ENCODE measurements around the gene SPSB4.
"Not testable (repeated sequence)": the region's sequence is repeated elsewhere in the genome, so short reads cannot be mapped to it uniquely, and the experiment has no call there.

Gene SPSB4

DNA sequence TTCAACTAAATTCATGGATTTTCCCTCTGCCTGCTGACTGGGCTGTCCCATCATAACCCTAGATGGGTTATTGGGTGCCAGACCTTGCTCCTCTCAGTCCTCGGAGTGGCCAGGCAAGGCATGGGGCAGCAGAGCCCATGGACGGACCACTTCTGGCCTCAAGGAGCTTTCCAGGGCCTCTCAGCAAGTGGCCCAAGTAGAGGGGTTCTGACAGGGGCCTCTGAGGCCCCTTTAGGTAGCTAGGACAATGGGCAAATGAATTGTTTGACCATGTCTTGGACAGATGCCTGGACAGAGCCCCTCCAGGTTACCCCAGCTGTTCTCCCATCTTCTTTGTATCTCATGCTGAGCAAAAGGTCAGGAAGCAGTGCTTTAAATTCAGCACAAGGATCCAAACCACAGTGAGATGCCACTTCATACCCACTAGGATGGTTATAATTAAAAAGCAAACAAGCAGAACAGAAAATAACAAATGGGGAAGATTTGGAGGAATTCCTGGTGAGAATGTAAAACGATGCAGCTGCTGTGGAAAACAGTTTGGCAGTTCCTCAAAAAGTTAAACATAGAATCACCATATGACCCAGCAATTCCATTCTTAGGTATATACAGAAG is 61.6 kb downstream of the SPSB4 start:
- no peak overlapping the region for H2AFZ ChIP-seq
- TF ChIP-seq, protein P1, sequence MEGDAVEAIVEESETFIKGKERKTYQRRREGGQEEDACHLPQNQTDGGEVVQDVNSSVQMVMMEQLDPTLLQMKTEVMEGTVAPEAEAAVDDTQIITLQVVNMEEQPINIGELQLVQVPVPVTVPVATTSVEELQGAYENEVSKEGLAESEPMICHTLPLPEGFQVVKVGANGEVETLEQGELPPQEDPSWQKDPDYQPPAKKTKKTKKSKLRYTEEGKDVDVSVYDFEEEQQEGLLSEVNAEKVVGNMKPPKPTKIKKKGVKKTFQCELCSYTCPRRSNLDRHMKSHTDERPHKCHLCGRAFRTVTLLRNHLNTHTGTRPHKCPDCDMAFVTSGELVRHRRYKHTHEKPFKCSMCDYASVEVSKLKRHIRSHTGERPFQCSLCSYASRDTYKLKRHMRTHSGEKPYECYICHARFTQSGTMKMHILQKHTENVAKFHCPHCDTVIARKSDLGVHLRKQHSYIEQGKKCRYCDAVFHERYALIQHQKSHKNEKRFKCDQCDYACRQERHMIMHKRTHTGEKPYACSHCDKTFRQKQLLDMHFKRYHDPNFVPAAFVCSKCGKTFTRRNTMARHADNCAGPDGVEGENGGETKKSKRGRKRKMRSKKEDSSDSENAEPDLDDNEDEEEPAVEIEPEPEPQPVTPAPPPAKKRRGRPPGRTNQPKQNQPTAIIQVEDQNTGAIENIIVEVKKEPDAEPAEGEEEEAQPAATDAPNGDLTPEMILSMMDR (IDR thresholded peaks at IDR 0.05) = no peak
- no peaks in the 10 kb centered on the region for H3K27me3 ChIP-seq (ENCODE audit: control insufficient read depth, insufficient read depth, low read length)

DNA sequence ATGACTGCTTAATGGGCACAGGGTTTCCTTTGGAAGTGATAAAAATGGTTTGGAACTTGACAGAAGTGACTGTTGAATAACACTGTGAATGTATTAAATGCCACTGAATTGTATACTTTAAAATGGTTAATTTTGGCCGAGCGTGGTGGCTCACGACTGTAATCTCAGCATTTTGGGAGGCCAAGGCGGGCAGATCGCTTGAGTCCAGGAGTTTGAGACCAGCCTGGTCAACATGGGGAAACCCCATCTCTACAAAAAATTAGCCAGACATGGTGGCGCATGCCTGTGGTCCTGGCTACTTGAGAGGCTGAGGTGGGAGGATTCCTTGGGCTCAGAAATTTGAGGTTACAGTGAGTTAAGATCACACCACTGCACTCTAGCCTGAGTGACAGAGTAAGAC is 62.5 kb downstream of the SPSB4 start:
- not testable (repeated sequence) for H3K4me1 ChIP-seq; H3K4me2 ChIP-seq (ENCODE audit: low read length); H3K36me3 ChIP-seq (ENCODE audit: control insufficient read depth, insufficient read depth, low read length); H3K27me3 ChIP-seq (ENCODE audit: control insufficient read depth, insufficient read depth, low read length); H2AFZ ChIP-seq; H3K9me3 ChIP-seq (ENCODE audit: control insufficient read depth, low read length); H3K27ac ChIP-seq; H3K4me3 ChIP-seq (ENCODE audit: low read depth, low read length); H3K9ac ChIP-seq
- H3K79me2 ChIP-seq = peaks cover 19% of the 10 kb centered on the region

More for the DNA sequence above, 61.6 kb downstream of the SPSB4 start:
- no peak overlapping the region for H3K4me2 ChIP-seq (ENCODE audit: low read length)
- H3K4me1 ChIP-seq = no peaks in the 10 kb centered on the region
- no peak overlapping the region for H3K4me3 ChIP-seq (ENCODE audit: low read depth, low read length)
- H3K79me2 ChIP-seq = peaks cover 15% of the 10 kb centered on the region
- no peak overlapping the region for H3K27ac ChIP-seq
- no peaks in the 10 kb centered on the region for H3K36me3 ChIP-seq (ENCODE audit: control insufficient read depth, insufficient read depth, low read length)
- no peaks in the 10 kb centered on the region for H3K9me3 ChIP-seq (ENCODE audit: control insufficient read depth, low read length)
- H3K9ac ChIP-seq = no peak overlapping the region

DNA sequence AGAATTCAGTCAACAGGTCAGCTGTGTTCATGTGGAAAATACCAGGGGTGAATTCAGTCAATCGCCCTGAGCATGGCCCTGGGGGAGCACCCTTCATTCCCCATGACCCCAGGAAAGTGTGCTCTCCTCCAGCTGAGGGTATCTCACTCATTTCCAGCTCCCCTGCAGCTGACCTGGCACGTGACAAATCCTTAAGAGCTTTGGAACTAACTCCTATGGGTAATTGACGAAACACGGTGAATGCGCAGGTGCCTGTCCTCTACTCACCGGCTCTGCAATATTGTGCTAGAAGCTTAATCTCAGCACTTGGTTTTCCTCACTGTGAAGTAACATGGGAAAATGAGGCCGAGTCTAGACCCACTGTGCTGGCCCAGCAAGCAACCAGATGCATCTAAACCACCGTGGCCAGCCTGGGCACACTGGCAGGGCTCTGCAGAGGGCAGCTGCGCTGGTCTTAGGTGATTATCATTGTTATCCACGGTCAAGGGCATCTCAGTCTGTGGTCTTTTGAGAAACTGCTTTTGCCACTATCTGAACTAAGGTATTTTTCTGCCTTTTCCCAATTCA is 63.1 kb downstream of the SPSB4 start:
- no peaks in the 10 kb centered on the region for H3K27me3 ChIP-seq (ENCODE audit: control insufficient read depth, insufficient read depth, low read length)
- H3K36me3 ChIP-seq (ENCODE audit: control insufficient read depth, insufficient read depth, low read length) = no peaks in the 10 kb centered on the region
- H3K4me3 ChIP-seq (ENCODE audit: low read depth, low read length) = no peak overlapping the region
- H3K4me1 ChIP-seq = no peaks in the 10 kb centered on the region
- H3K79me2 ChIP-seq = peaks cover 19% of the 10 kb centered on the region
- H3K4me2 ChIP-seq (ENCODE audit: low read length) = no peak overlapping the region
- H2AFZ ChIP-seq = no peak overlapping the region
- no peak overlapping the region for H3K9ac ChIP-seq
- H3K9me3 ChIP-seq (ENCODE audit: control insufficient read depth, low read length) = no peaks in the 10 kb centered on the region
- TF ChIP-seq, protein P1 (IDR thresholded peaks at IDR 0.05) = no peak
- no peak overlapping the region for H3K27ac ChIP-seq

DNA sequence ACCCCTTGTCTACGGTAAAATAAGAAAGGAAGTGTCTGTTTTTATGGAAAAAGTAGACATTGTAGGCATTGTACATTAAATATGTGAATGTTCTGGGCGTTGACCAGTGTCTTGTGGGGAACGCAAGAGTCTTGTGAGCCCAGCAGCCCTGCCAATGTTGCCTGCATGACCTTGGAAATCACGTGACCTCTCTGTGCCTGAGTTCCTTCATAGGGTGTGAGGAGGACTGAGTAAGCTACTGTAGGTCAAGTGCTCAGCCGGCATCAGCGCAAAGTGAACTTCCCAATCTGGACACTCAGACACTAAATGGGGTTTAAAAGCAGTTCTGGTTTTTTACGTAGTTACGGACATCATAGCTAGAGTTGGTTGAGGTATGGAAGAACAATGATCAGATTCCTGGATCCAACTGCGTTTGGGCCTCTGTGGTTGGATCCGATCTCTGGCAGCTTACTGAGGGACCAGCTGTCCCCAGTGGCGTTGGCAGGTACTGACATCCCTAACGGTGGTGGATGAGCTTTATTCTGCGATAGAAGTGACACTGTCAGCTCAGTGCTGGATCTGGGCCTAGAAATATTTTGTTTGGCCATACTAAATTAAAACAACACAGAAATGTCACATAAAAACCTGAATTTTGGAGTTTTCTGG is 63.8 kb downstream of the SPSB4 start:
- Histone ChIP-seq H3K9me3 (ENCODE audit: control insufficient read depth, low read length) (no peaks in the 10 kb centered on the region), H3K4me3 (ENCODE audit: low read depth, low read length) (no peak overlapping the region), H3K4me1 (no peaks in the 10 kb centered on the region), H3K4me2 (ENCODE audit: low read length) (no peak overlapping the region), H3K27me3 (ENCODE audit: control insufficient read depth, insufficient read depth, low read length) (no peaks in the 10 kb centered on the region), H3K36me3 (ENCODE audit: control insufficient read depth, insufficient read depth, low read length) (no peaks in the 10 kb centered on the region), H3K27ac (no peak overlapping the region), H3K9ac (no peak overlapping the region), H3K79me2 (peaks cover 17% of the 10 kb centered on the region), H2AFZ (no peak overlapping the region)
- TF ChIP-seq, protein P1 (IDR thresholded peaks at IDR 0.05) = peak; percentile 8

DNA sequence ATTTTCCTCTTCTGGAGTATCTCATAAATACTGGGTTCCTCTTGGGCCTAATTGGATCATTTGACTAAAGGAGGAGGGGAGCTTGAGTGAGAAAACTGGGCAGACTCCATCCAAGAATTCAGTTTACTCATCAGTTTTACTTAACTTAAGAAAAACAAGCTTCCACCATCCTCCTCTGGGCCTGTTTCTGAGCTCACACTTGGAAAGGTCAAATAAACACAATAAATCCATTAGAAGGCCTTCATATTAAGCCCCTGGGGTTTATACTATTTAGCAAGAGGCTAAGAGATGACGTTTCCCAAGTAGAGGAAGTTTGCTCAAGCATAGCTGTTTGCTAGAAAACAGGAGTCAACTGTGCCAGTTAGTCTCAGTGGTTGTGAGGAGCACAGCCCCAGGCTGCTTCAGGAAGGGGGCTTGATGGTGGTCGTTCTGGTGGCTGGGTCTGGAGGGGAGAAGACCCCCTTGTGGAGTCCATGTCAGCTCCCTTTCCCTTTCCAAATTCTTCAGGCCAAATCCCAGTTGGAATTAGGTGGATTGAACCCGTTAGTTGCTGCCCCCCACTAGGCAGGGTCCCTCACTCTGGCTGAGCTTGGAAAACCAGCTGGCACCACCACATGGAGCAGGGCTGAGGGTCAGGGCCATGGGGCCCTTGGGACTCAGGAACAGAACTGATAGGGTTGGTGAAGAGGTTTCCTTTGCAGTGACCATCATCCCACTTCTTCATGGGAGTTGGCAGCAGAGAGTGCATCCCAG is 64.8 kb downstream of the SPSB4 start:
- TF ChIP-seq, protein P1 (IDR thresholded peaks at IDR 0.05) = no peak
- H3K27ac ChIP-seq = no peak overlapping the region
- no peaks in the 10 kb centered on the region for H3K27me3 ChIP-seq (ENCODE audit: control insufficient read depth, insufficient read depth, low read length)
- no peak overlapping the region for H2AFZ ChIP-seq
- no peaks in the 10 kb centered on the region for H3K4me1 ChIP-seq
- no peak overlapping the region for H3K9ac ChIP-seq
- H3K4me3 ChIP-seq (ENCODE audit: low read depth, low read length) = no peak overlapping the region
- H3K79me2 ChIP-seq = peaks cover 15% of the 10 kb centered on the region
- no peaks in the 10 kb centered on the region for H3K9me3 ChIP-seq (ENCODE audit: control insufficient read depth, low read length)
- H3K4me2 ChIP-seq (ENCODE audit: low read length) = no peak overlapping the region
- no peaks in the 10 kb centered on the region for H3K36me3 ChIP-seq (ENCODE audit: control insufficient read depth, insufficient read depth, low read length)

Data from parathyroid adenoma (tissue), 2 donors.